ENCODE results near the gene ANKRD29.

ANKRD29 gene

GRCh38 chr18:23552505-23552904 lies 110.2 kb downstream of the ANKRD29 start:
- DNase-seq, result no peak

- DNase-seq, result no peak
Observed at GRCh38 chr18:23551978-23552377, 110.7 kb downstream of the ANKRD29 start.

- DNase-seq, result no peak
Observed at GRCh38 chr18:23550898-23551297, 111.8 kb downstream of the ANKRD29 start.

Measured in T-helper 9 cell (primary cell).